Measurements from ENCODE around the gene SCO1. TPM values are rescaled to one million over a fixed set of nuclear protein-coding genes. Genes with fewer than 3 reads are reported as not detected.

SCO1 gene
- total RNA-seq, 1 experiment from 2014 or later, result 60.3 TPM

GRCh38 chr17:10735251-10735650 lies 37.9 kb upstream of the SCO1 start:
- no peak overlapping the region for H3K14ac ChIP-seq (ENCODE audit: insufficient read depth, low read length)
- no peak overlapping the region for H2BK20ac ChIP-seq (ENCODE audit: low read depth, low read length, poor library complexity, severe bottlenecking)
- Mint-ChIP-seq H3K4me1 (peaks cover 23 to 29% of the 10 kb centered on the region in 2 experiments), H3K27me3 (ENCODE audit: low read depth) (peaks cover 1% of the 10 kb centered on the region; the same call in 1 of the 2 replicates), H3K9me3 (peaks cover 0 to 2% of the 10 kb centered on the region in 2 experiments; a peak in 4 of 5 replicates), H3K4me3 (no peak overlapping the region), H3K36me3 (ENCODE audit: insufficient read depth in 1 of 3, low read depth in 3 of 3) (peaks cover 0 to 4% (median 2%) of the 10 kb centered on the region in 3 experiments; a peak in 4 of 7 replicates), H3K27ac (peak overlapping the region in 1 of 3 experiments; percentile 89; a peak in 1 of 7 replicates)
- no peak overlapping the region for H3K23ac ChIP-seq (ENCODE audit: insufficient read length, low read depth, low read length)
- no peak overlapping the region for H3K4me2 ChIP-seq (ENCODE audit: insufficient read depth, insufficient read length, low read length)
- no peaks in the 10 kb centered on the region for H4K20me1 ChIP-seq (ENCODE audit: control insufficient read depth, insufficient read depth, insufficient read length)
- no peaks in the 10 kb centered on the region for H3K9me3 ChIP-seq (ENCODE audit: control insufficient read depth, low read depth, low read length)
- TF ChIP-seq CTCF (conservative IDR thresholded peaks at IDR 0.05), result no peak
- H2BK120ac ChIP-seq (ENCODE audit: low read depth, low read length, poor library complexity, severe bottlenecking), result no peak overlapping the region
- no peak overlapping the region for H3K27ac ChIP-seq (ENCODE audit: insufficient read length, low read depth, low read length)
- H2AFZ ChIP-seq (ENCODE audit: low read length), result no peak overlapping the region
- no peak overlapping the region for H3K9ac ChIP-seq (ENCODE audit: extremely low read depth, insufficient read length, low read length)
- no peak overlapping the region for H4K5ac ChIP-seq (ENCODE audit: insufficient read length, low read depth, low read length)
- no peak overlapping the region for H2BK12ac ChIP-seq (ENCODE audit: insufficient read length, low read depth, low read length)
- H3K23me2 ChIP-seq (ENCODE audit: insufficient read length, low read depth, low read length, poor library complexity, severe bottlenecking), result no peaks in the 10 kb centered on the region
- no peak overlapping the region for H3K56ac ChIP-seq (ENCODE audit: insufficient read length, low read depth, low read length)
- H2AK5ac ChIP-seq (ENCODE audit: insufficient read length, low read length), result no peak overlapping the region
- H3K4me1 ChIP-seq (ENCODE audit: insufficient read depth, low read length), result no peaks in the 10 kb centered on the region; the same call in 1 of the 2 replicates
- H2BK15ac ChIP-seq (ENCODE audit: low read depth, low read length), result no peak overlapping the region
- H3K79me1 ChIP-seq (ENCODE audit: insufficient read depth, low read depth, low read length, poor library complexity, severe bottlenecking), result no peaks in the 10 kb centered on the region
- no CpG with 5 or more reads among the region's 2 CpGs for WGBS (ENCODE audit: extremely low coverage, insufficient read length, low lambda C conversion rate)
- no peaks in the 10 kb centered on the region for H3K27me3 ChIP-seq (ENCODE audit: insufficient read depth, low read length)
- no peaks in the 10 kb centered on the region for H3K79me2 ChIP-seq (ENCODE audit: insufficient read depth, low read length)
- H4K91ac ChIP-seq (ENCODE audit: insufficient read length, low read depth, low read length), result no peak overlapping the region
- peak; percentile 21 for DNase-seq
- no peak overlapping the region for H3K18ac ChIP-seq (ENCODE audit: insufficient read length, low read depth, low read length)
- H3T11ph ChIP-seq (ENCODE audit: low read length), result no peak overlapping the region
- no peak overlapping the region for H2BK5ac ChIP-seq (ENCODE audit: insufficient read length, low read length)
- H3K4ac ChIP-seq (ENCODE audit: low read depth, low read length), result no peak overlapping the region
- no peak overlapping the region for H4K8ac ChIP-seq (replicated peaks; ENCODE audit: insufficient read length, low read depth, low read length)
